Astrocyte (in vitro differentiated cells and primary cell): ENCODE measurements around the gene PCSK2.

Experiments used
- EZH2 ChIP-seq: IDR thresholded peaks from 2 replicates; pipeline ENCODE4 v1.6.1; 2012; ENCODE audit warnings: mild to moderate bottlenecking, low read length, inconsistent platforms; ENCODE audit not compliant: insufficient read depth
- TF ChIP-seq, protein P1 (sequence below): IDR thresholded peaks from 2 replicates; pipeline ENCODE4 v1.5.1; 2011; ENCODE audit warnings: low read depth, mild to moderate bottlenecking, inconsistent platforms, low read length, moderate library complexity; ENCODE audit not compliant: insufficient read depth

DNA sequence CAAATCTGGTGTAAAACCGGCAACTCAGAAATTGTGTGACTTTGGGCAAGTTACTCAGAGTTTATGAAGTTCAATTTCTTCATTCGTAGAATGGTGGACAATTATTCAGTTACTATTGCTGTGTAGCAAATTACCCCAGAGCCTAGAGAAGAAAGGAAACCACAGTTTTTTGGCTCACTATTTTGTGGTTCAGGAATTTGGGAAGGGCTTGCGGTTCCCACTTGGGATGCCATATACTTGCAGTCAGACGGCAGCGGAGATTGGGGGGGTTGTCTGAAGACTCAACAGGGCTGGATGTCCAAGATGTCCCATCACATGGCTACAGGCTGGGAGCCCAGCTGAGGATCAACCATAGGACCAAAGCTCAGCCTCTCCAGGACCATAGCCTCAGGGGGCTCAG, 108.1 kb downstream of the PCSK2 start:
- TF ChIP-seq, protein P1, sequence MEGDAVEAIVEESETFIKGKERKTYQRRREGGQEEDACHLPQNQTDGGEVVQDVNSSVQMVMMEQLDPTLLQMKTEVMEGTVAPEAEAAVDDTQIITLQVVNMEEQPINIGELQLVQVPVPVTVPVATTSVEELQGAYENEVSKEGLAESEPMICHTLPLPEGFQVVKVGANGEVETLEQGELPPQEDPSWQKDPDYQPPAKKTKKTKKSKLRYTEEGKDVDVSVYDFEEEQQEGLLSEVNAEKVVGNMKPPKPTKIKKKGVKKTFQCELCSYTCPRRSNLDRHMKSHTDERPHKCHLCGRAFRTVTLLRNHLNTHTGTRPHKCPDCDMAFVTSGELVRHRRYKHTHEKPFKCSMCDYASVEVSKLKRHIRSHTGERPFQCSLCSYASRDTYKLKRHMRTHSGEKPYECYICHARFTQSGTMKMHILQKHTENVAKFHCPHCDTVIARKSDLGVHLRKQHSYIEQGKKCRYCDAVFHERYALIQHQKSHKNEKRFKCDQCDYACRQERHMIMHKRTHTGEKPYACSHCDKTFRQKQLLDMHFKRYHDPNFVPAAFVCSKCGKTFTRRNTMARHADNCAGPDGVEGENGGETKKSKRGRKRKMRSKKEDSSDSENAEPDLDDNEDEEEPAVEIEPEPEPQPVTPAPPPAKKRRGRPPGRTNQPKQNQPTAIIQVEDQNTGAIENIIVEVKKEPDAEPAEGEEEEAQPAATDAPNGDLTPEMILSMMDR: no peak
- TF ChIP-seq EZH2: no peak
